Osteocyte (in vitro differentiated cells): ENCODE measurements around the gene CCNL2. TPM values are rescaled to one million over a fixed set of nuclear protein-coding genes. Genes with fewer than 3 reads are reported as not detected.

Experiments
- DNase-seq: peaks from one replicate; pipeline ENCODE4 v3.0.0; 2021; ENCODE audit warnings: mixed read lengths; ENCODE audit not compliant: unreplicated experiment; ENCODE audit errors: extremely low spot score
- H3K27ac Mint-ChIP-seq: one replicate; pipeline ENCODE4 v1.8.0; 2021; ENCODE audit warnings: mild to moderate bottlenecking, mixed read lengths; ENCODE audit not compliant: unreplicated experiment
- H3K27me3 Mint-ChIP-seq: one replicate; pipeline ENCODE4 v1.8.0; 2021; ENCODE audit warnings: mixed read lengths; ENCODE audit not compliant: unreplicated experiment
- H3K36me3 Mint-ChIP-seq: one replicate; pipeline ENCODE4 v1.8.0; 2021; ENCODE audit warnings: mixed read lengths; ENCODE audit not compliant: unreplicated experiment
- H3K4me1 Mint-ChIP-seq: one replicate; pipeline ENCODE4 v1.8.0; 2021; ENCODE audit warnings: mixed read lengths; ENCODE audit not compliant: unreplicated experiment
- H3K4me3 Mint-ChIP-seq: one replicate; pipeline ENCODE4 v1.8.0; 2021; ENCODE audit warnings: mild to moderate bottlenecking, moderate library complexity, mixed read lengths; ENCODE audit not compliant: unreplicated experiment
- H3K9me3 Mint-ChIP-seq: one replicate; pipeline ENCODE4 v1.8.0; 2021; ENCODE audit warnings: mixed read lengths; ENCODE audit not compliant: unreplicated experiment
- CTCF ChIP-seq: fragments of 200-600 bp; sonication (generic); IDR thresholded peaks from 2 replicates; pipeline ENCODE4 v1.5.0; 2021; ENCODE audit warnings: antibody characterized with exemption, mild to moderate bottlenecking, moderate library complexity
- total RNA-seq: library from RNA; stranded (reverse); gene quantifications from 2 replicates; pipeline ENCODE4 v1.2.1, GENCODE V29; 2021

CCNL2 gene
- total RNA-seq, 1 donor from 2014 or later: 262 TPM

- Mint-ChIP-seq H3K9me3 (no peaks in the 10 kb centered on the region), H3K27ac (no peak overlapping the region), H3K4me1 (peaks cover 15% of the 10 kb centered on the region), H3K36me3 (no peaks in the 10 kb centered on the region), H3K4me3 (no peak overlapping the region), H3K27me3 (no peaks in the 10 kb centered on the region)
- DNase-seq: no peak
- TF ChIP-seq CTCF: no peak
Measured at GRCh38 chr1:1439546-1440261, 40.6 kb upstream of the CCNL2 start.

GRCh38 chr1:1438531-1439381 is 39.6 kb upstream of the CCNL2 start:
- Mint-ChIP-seq H3K27ac (no peak overlapping the region), H3K27me3 (no peaks in the 10 kb centered on the region), H3K9me3 (no peaks in the 10 kb centered on the region), H3K36me3 (no peaks in the 10 kb centered on the region), H3K4me1 (peaks cover 18% of the 10 kb centered on the region), H3K4me3 (no peak overlapping the region)
- no peak for DNase-seq
- no peak for TF ChIP-seq CTCF

GRCh38 chr1:1437904-1438376 is 38.8 kb upstream of the CCNL2 start:
- Mint-ChIP-seq H3K4me1 (peaks cover 24% of the 10 kb centered on the region), H3K36me3 (no peaks in the 10 kb centered on the region), H3K4me3 (no peak overlapping the region), H3K9me3 (no peaks in the 10 kb centered on the region), H3K27ac (no peak overlapping the region), H3K27me3 (no peaks in the 10 kb centered on the region)
- TF ChIP-seq CTCF: no peak
- no peak for DNase-seq

- Mint-ChIP-seq H3K27me3 (no peaks in the 10 kb centered on the region), H3K36me3 (no peaks in the 10 kb centered on the region), H3K27ac (no peak overlapping the region), H3K4me3 (no peak overlapping the region), H3K9me3 (no peaks in the 10 kb centered on the region), H3K4me1 (peaks cover 30% of the 10 kb centered on the region)
- no peak for DNase-seq
- no peak for TF ChIP-seq CTCF
Measured at GRCh38 chr1:1437033-1437903, 38.1 kb upstream of the CCNL2 start.
